SK-N-MC (cell line): ENCODE results near the gene DOC2B.

Source experiments
- FOXP2 ChIP-seq: optimal IDR thresholded peaks from 2 replicates; pipeline ENCODE3; 2011; ENCODE audit warnings: mild to moderate bottlenecking, moderate library complexity; ENCODE audit not compliant: insufficient read depth; ENCODE audit errors: extremely low read length, control extremely low read depth
- POLR2AphosphoS5 ChIP-seq: IDR thresholded peaks from 2 replicates; pipeline ENCODE4 v1.6.1; 2012; ENCODE audit warnings: mild to moderate bottlenecking, low read depth, low read length, borderline replicate concordance

DNA sequence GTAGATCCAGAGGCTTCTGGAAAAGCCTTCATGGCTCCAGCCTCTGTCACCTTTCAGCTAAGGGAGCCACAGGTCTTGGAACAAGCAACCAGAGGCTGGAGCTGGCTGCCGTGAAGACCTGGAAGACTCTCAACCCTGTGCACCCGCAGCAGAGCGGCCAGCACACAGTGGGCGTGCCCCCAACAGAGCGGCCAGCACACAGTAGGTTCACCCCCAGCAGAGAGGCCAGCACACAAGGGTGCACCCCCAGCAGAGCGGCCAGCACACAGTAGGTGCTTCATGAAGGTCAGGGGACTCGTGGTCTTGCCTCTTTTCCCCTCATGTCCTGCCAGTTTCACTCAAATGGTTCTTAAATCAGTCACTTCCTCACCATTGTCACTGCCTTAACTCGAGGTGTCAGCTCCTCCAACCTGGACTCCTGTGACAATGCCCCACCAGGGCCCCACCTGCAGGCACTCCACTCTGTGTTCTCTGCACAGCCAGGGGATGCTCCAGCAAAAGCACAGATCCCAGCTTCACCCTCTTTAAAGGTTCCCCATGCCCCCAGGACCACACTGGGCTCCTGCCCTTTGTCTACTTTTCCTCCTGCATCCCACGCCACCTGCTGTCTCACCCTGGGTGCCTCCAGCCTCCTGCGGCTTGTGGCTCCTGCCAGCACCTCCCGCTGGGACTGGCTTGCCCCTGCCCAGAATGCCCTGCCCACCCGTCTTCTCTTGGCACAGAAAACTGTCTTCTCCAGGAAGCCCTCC, 42.4 kb upstream of the DOC2B start:
- TF ChIP-seq POLR2AphosphoS5 (no peak), FOXP2 (no peak)
